ENCODE measurements around the gene SMIM14.
"Not testable (repeated sequence)": the region's sequence is repeated elsewhere in the genome, so short reads cannot be mapped to it uniquely, and the experiment has no call there.

GRCh38 chr4:39656638-39657037 lies 18.0 kb upstream of the SMIM14 start:
- TF ChIP-seq CTCF, POLR2A (IDR thresholded peaks at IDR 0.05): not testable (repeated sequence)
